ENCODE measurements around the gene FNDC10.

FNDC10 gene

DNA sequence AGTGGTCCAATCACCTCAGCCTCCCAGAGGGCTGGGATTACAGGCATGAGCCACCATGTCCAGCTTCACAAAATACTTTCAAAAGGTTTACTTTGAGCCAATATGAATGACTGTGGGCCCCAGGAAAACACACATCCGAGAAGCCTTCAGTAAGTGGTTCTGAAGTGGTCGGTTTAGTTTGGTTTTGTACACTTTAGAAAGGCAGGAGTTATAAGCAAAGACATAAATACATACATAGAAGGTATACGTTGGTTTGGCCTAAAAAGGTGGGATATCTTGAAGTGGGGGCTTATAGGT lies 12.1 kb upstream of the FNDC10 start:
- TF ChIP-seq EZH2 (IDR thresholded peaks at IDR 0.05; ENCODE audit: borderline replicate concordance, low read length), result no peak
- TF ChIP-seq, protein P1, sequence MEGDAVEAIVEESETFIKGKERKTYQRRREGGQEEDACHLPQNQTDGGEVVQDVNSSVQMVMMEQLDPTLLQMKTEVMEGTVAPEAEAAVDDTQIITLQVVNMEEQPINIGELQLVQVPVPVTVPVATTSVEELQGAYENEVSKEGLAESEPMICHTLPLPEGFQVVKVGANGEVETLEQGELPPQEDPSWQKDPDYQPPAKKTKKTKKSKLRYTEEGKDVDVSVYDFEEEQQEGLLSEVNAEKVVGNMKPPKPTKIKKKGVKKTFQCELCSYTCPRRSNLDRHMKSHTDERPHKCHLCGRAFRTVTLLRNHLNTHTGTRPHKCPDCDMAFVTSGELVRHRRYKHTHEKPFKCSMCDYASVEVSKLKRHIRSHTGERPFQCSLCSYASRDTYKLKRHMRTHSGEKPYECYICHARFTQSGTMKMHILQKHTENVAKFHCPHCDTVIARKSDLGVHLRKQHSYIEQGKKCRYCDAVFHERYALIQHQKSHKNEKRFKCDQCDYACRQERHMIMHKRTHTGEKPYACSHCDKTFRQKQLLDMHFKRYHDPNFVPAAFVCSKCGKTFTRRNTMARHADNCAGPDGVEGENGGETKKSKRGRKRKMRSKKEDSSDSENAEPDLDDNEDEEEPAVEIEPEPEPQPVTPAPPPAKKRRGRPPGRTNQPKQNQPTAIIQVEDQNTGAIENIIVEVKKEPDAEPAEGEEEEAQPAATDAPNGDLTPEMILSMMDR (IDR thresholded peaks at IDR 0.05; ENCODE audit: low read length), result no peak
- Histone ChIP-seq H3K27me3 (ENCODE audit: insufficient read depth, low read length) (no peaks in the 10 kb centered on the region), H3F3A (ENCODE audit: insufficient read depth, low read length) (no peaks in the 10 kb centered on the region), H3K27ac (ENCODE audit: low read depth, low read length, poor library complexity, severe bottlenecking) (no peak overlapping the region), H2AFZ (ENCODE audit: low read length) (no peak overlapping the region), H3K4me1 (ENCODE audit: insufficient read depth, low read length, severe bottlenecking) (peaks cover 31% of the 10 kb centered on the region), H4K20me1 (ENCODE audit: insufficient read depth, low read length) (no peaks in the 10 kb centered on the region), H3K9me2 (ENCODE audit: low read depth, low read length) (no peaks in the 10 kb centered on the region), H3K4me2 (ENCODE audit: low read length) (no peak overlapping the region), H3K36me3 (ENCODE audit: insufficient read depth, low read length) (no peaks in the 10 kb centered on the region), H3K79me2 (ENCODE audit: insufficient read depth, low read length) (no peaks in the 10 kb centered on the region), H3K9ac (ENCODE audit: low read length) (no peak overlapping the region), H3K4me3 (ENCODE audit: low read depth, low read length, poor library complexity, severe bottlenecking) (no peak overlapping the region), H3K9me3 (ENCODE audit: low read length) (no peaks in the 10 kb centered on the region)

DNA sequence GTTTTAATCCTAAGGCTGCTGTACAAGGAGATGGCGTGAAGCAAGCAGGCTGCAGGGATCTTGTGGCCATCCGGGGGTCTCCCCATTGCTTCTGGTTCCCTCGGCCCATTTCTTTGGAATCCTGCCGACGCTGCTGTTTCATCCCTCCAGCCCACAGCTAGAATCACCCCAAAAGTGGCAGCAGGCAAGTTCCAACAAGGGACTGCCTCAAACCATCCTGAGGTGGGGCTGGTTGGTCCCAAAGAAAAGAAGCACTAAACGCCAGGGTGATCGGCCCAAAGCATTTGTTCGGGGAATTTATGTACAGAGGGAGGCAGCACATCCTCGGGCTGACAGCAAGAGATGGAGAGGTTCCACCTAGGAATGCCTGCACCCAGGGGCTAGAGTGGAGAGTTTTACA lies 10.9 kb upstream of the FNDC10 start:
- H3F3A ChIP-seq (ENCODE audit: insufficient read depth, low read length), result no peaks in the 10 kb centered on the region
- H3K79me2 ChIP-seq (ENCODE audit: insufficient read depth, low read length), result no peaks in the 10 kb centered on the region
- no peaks in the 10 kb centered on the region for H3K27me3 ChIP-seq (ENCODE audit: insufficient read depth, low read length)
- H3K4me1 ChIP-seq (ENCODE audit: insufficient read depth, low read length, severe bottlenecking), result peaks cover 28% of the 10 kb centered on the region
- no peaks in the 10 kb centered on the region for H3K9me2 ChIP-seq (ENCODE audit: low read depth, low read length)
- H3K27ac ChIP-seq (ENCODE audit: low read depth, low read length, poor library complexity, severe bottlenecking), result no peak overlapping the region
- H3K4me2 ChIP-seq (ENCODE audit: low read length), result no peak overlapping the region
- no peak overlapping the region for H3K4me3 ChIP-seq (ENCODE audit: low read depth, low read length, poor library complexity, severe bottlenecking)
- no peak overlapping the region for H2AFZ ChIP-seq (ENCODE audit: low read length)
- no peak overlapping the region for H3K9ac ChIP-seq (ENCODE audit: low read length)
- no peaks in the 10 kb centered on the region for H4K20me1 ChIP-seq (ENCODE audit: insufficient read depth, low read length)
- no peaks in the 10 kb centered on the region for H3K36me3 ChIP-seq (ENCODE audit: insufficient read depth, low read length)
- H3K9me3 ChIP-seq (ENCODE audit: low read length), result no peaks in the 10 kb centered on the region
- TF ChIP-seq EZH2 (IDR thresholded peaks at IDR 0.05; ENCODE audit: borderline replicate concordance, low read length), result no peak

DNA sequence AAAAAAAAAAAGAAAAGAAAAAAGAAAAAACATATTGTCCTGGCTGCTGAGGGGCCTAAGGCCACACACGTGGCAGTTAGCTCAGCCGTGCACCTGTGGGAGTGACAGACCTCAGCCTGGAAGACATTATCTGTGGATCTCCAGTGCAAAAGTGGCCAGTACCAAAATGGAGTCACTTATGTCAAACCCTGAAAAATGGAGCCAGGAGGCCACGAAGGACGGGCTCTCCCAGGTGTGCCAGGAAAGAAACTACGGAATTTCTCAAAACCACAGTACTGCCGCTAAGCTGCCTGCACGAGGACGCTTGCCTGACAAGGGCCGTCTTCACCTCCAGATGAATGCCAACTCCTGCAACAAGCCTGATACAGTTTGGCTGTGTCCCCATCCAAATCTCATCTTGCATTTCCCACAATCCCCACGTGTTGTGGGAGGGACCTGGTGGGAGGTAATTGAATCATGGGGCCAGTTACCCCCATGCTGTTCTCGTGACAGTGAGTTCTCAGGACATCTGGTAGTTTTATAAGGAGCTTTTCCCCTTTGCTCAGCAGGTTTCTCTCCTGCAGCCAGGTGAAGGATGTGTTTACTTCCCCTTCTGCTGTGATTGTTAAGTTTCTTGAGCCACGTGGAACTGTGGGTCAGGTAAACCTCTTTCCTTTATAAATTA lies 10.0 kb upstream of the FNDC10 start:
- no peak overlapping the region for H3K4me2 ChIP-seq (ENCODE audit: low read length)
- H3K4me1 ChIP-seq (ENCODE audit: insufficient read depth, low read length, severe bottlenecking), result peaks cover 28% of the 10 kb centered on the region
- no peaks in the 10 kb centered on the region for H3K9me3 ChIP-seq (ENCODE audit: low read length)
- no peak overlapping the region for H3K4me3 ChIP-seq (ENCODE audit: low read depth, low read length, poor library complexity, severe bottlenecking)
- no peaks in the 10 kb centered on the region for H3K79me2 ChIP-seq (ENCODE audit: insufficient read depth, low read length)
- H3K9ac ChIP-seq (ENCODE audit: low read length), result no peak overlapping the region
- H2AFZ ChIP-seq (ENCODE audit: low read length), result no peak overlapping the region
- H3K27ac ChIP-seq (ENCODE audit: low read depth, low read length, poor library complexity, severe bottlenecking), result no peak overlapping the region
- no peaks in the 10 kb centered on the region for H3K27me3 ChIP-seq (ENCODE audit: insufficient read depth, low read length)
- no peaks in the 10 kb centered on the region for H3F3A ChIP-seq (ENCODE audit: insufficient read depth, low read length)
- H3K9me2 ChIP-seq (ENCODE audit: low read depth, low read length), result no peaks in the 10 kb centered on the region
- no peaks in the 10 kb centered on the region for H3K36me3 ChIP-seq (ENCODE audit: insufficient read depth, low read length)
- no peaks in the 10 kb centered on the region for H4K20me1 ChIP-seq (ENCODE audit: insufficient read depth, low read length)
- no peak for TF ChIP-seq EZH2 (IDR thresholded peaks at IDR 0.05; ENCODE audit: borderline replicate concordance, low read length)
- TF ChIP-seq, protein P1 (IDR thresholded peaks at IDR 0.05; ENCODE audit: low read length), result no peak

DNA sequence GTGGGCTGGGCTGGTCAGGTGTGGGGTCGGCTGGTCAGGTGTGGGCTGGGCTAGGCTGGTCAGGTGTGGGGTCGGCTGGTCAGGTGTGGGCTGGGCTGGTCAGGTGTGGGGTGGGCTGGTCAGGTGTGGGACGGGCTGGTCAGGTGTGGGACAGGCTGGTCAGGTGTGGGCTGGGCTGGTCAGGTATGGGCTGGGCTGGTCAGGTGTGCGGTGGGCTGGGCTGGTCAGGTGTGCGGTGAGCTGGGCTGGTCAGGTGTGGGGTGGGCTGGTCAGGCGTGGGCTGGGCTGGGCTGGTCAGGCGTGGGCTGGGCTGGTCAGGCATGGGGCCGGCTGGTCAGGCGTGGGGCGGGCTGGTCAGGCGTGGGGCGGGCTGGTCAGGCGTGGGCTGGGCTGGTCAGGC lies 6.3 kb upstream of the FNDC10 start:
- no peaks in the 10 kb centered on the region for H3K79me2 ChIP-seq (ENCODE audit: insufficient read depth, low read length)
- no peaks in the 10 kb centered on the region for H3K36me3 ChIP-seq (ENCODE audit: insufficient read depth, low read length)
- H3F3A ChIP-seq (ENCODE audit: insufficient read depth, low read length), result no peaks in the 10 kb centered on the region
- no peak overlapping the region for H2AFZ ChIP-seq (ENCODE audit: low read length)
- H3K4me2 ChIP-seq (ENCODE audit: low read length), result no peak overlapping the region
- no peaks in the 10 kb centered on the region for H3K9me3 ChIP-seq (ENCODE audit: low read length)
- no peaks in the 10 kb centered on the region for H3K27me3 ChIP-seq (ENCODE audit: insufficient read depth, low read length)
- H3K4me3 ChIP-seq (ENCODE audit: low read depth, low read length, poor library complexity, severe bottlenecking), result no peak overlapping the region
- no peak overlapping the region for H3K9ac ChIP-seq (ENCODE audit: low read length)
- TF ChIP-seq, protein P1 (IDR thresholded peaks at IDR 0.05; ENCODE audit: low read length), result no peak
- TF ChIP-seq EZH2 (IDR thresholded peaks at IDR 0.05; ENCODE audit: borderline replicate concordance, low read length), result no peak
- peaks cover 13% of the 10 kb centered on the region for H3K4me1 ChIP-seq (ENCODE audit: insufficient read depth, low read length, severe bottlenecking)
- no peak overlapping the region for H3K27ac ChIP-seq (ENCODE audit: low read depth, low read length, poor library complexity, severe bottlenecking)
- H4K20me1 ChIP-seq (ENCODE audit: insufficient read depth, low read length), result no peaks in the 10 kb centered on the region
- H3K9me2 ChIP-seq (ENCODE audit: low read depth, low read length), result no peaks in the 10 kb centered on the region

Data from OCI-LY1 (cell line).